IMR-90 (cell line): Measurements from ENCODE around the gene BST1. TPM values are rescaled to one million over a fixed set of nuclear protein-coding genes. Genes with fewer than 3 reads are reported as not detected.

ENCODE experiments used
- ATAC-seq: fragments of 200-7000 bp; cut with Tn5 transposase; 2 replicates; pipeline ENCODE4 v1.9.1; 2020; ENCODE audit warnings: low read depth, mild to moderate bottlenecking, moderate library complexity
- BruUV-seq: library from RNA; stranded (reverse); fragments of 400-500 nt; replicated peaks from 2 replicates; lab custom pipeline; 2021; lab: Mats Ljungman, UMichigan
- CTCF ChIA-PET: fragments of 300-600 bp; formaldehyde crosslinking; extraction: SDS; loops from one replicate; lab custom pipeline; 2021; ENCODE audit warnings: antibody characterized with exemption; lab: Yijun Ruan, JAX
- POLR2A ChIA-PET: fragments of 300-600 bp; sonication (Branson Sonifier 250); formaldehyde crosslinking; loops from one replicate; lab custom pipeline; 2022; ENCODE audit warnings: antibody characterized with exemption; ENCODE audit not compliant: unreplicated experiment; lab: Charles Lee
- DNase-seq: peaks from one replicate; pipeline ENCODE4 v3.0.0; 2013
- H2AFZ ChIP-seq: replicated peaks from 2 replicates; pipeline ENCODE3; 2013; ENCODE audit warnings: low read length, mild to moderate bottlenecking; ENCODE audit not compliant: poor library complexity
- H2AK5ac ChIP-seq: 2 replicates; pipeline ENCODE4 v1.6.1; 2013; ENCODE audit warnings: low read depth, low read length, inconsistent platforms
- H2AK9ac ChIP-seq: replicated peaks from 2 replicates; pipeline ENCODE3; 2013; ENCODE audit warnings: mild to moderate bottlenecking, low read depth, low read length, moderate library complexity; ENCODE audit not compliant: poor library complexity
- H2BK120ac ChIP-seq: 2 replicates; pipeline ENCODE4 v1.6.1; 2013; ENCODE audit warnings: low read depth, low read length, inconsistent platforms
- H2BK15ac ChIP-seq: 3 replicates; pipeline ENCODE4 v1.6.1; 2013; ENCODE audit warnings: low read depth, low read length, inconsistent platforms
- H2BK20ac ChIP-seq: 2 replicates; pipeline ENCODE4 v1.6.1; 2013; ENCODE audit warnings: low read depth, mild to moderate bottlenecking, inconsistent platforms, low read length, moderate library complexity
- H2BK5ac ChIP-seq: 2 replicates; pipeline ENCODE4 v1.6.1; 2013; ENCODE audit warnings: mild to moderate bottlenecking, low read depth, low read length, inconsistent platforms; ENCODE audit not compliant: poor library complexity, severe bottlenecking
- H3K14ac ChIP-seq: replicated peaks from 2 replicates; pipeline ENCODE4 v1.6.1; 2013; ENCODE audit warnings: low read depth, low read length, inconsistent platforms
- H3K18ac ChIP-seq: 2 replicates; pipeline ENCODE4 v1.6.1; 2013; ENCODE audit warnings: low read depth, low read length, control low read depth
- H3K23ac ChIP-seq: 2 replicates; pipeline ENCODE4 v1.6.1; 2013; ENCODE audit warnings: low read depth, low read length, inconsistent platforms
- H3K27ac ChIP-seq: 2 replicates; pipeline ENCODE4 v1.5.1; 2013; ENCODE audit warnings: mild to moderate bottlenecking, control low read depth, low read length; ENCODE audit not compliant: insufficient read depth
- H3K27me3 ChIP-seq: 2 replicates; pipeline ENCODE4 v1.6.1; 2013; ENCODE audit warnings: low read length; ENCODE audit not compliant: control insufficient read depth, insufficient read depth
- H3K36me3 ChIP-seq: 2 replicates; pipeline ENCODE4 v1.6.1; 2013; ENCODE audit warnings: low read length, mixed read lengths; ENCODE audit not compliant: control insufficient read depth, insufficient read depth
- H3K4ac ChIP-seq: 2 replicates; pipeline ENCODE4 v1.6.1; 2013; ENCODE audit warnings: low read depth, low read length, inconsistent platforms
- H3K4me1 ChIP-seq: 2 replicates; pipeline ENCODE4 v1.6.1; 2013; ENCODE audit warnings: low read length, mixed read lengths; ENCODE audit not compliant: control insufficient read depth, insufficient read depth
- H3K4me2 ChIP-seq: 2 replicates; pipeline ENCODE4 v1.6.1; 2013; ENCODE audit warnings: low read depth, mild to moderate bottlenecking, control low read depth, low read length, moderate library complexity
- H3K4me3 ChIP-seq: 2 replicates; pipeline ENCODE4 v1.5.1; 2013; ENCODE audit warnings: low read depth, mild to moderate bottlenecking, control low read depth, low read length, moderate library complexity; ENCODE audit not compliant: insufficient read depth
- H3K56ac ChIP-seq: 2 replicates; pipeline ENCODE4 v1.6.1; 2013; ENCODE audit warnings: low read length, inconsistent platforms; ENCODE audit not compliant: insufficient read depth; ENCODE audit errors: extremely low read depth
- H3K79me1 ChIP-seq, 2 experiments: 2 replicates each; pipeline ENCODE4 v1.6.1; 2013; ENCODE audit warnings: low read length in 2 of 2, inconsistent platforms in 1 of 2, low read depth in 1 of 2
- H3K9ac ChIP-seq: 2 replicates; pipeline ENCODE4 v1.6.1; 2013; ENCODE audit warnings: low read depth, low read length, control low read depth
- H3K9me1 ChIP-seq: 2 replicates; pipeline ENCODE4 v1.6.1; 2013; ENCODE audit warnings: low read length, inconsistent platforms; ENCODE audit not compliant: insufficient read depth
- H3K9me3 ChIP-seq: 2 replicates; pipeline ENCODE4 v1.6.1; 2013; ENCODE audit warnings: low read length; ENCODE audit not compliant: control insufficient read depth, insufficient read depth
- H4K20me1 ChIP-seq: 2 replicates; pipeline ENCODE4 v1.6.1; 2013; ENCODE audit warnings: low read length, inconsistent platforms; ENCODE audit not compliant: insufficient read depth
- H4K5ac ChIP-seq: 2 replicates; pipeline ENCODE4 v1.6.1; 2013; ENCODE audit warnings: mild to moderate bottlenecking, low read depth, low read length, control low read depth
- H4K8ac ChIP-seq, 2 experiments: 2 replicates each; pipeline ENCODE4 v1.6.1; 2013; ENCODE audit warnings: low read depth in 2 of 2, low read length in 2 of 2, control low read depth in 1 of 2, inconsistent platforms in 1 of 2
- H4K91ac ChIP-seq: 2 replicates; pipeline ENCODE4 v1.6.1; 2013; ENCODE audit warnings: low read depth, low read length, inconsistent platforms; ENCODE audit not compliant: insufficient read depth
- CHD1 ChIP-seq: IDR thresholded peaks from 2 replicates; pipeline ENCODE4 v1.6.1; 2012; ENCODE audit warnings: low read depth, low read length, improper control_type of control experiment
- WGBS, 2 experiments: methylation state at CpG; one replicate each; pipeline versions ENCODE4 v1.1.5 to v1.1.7; 2013; ENCODE audit warnings: missing lambda C conversion rate in 2 of 2; ENCODE audit not compliant: insufficient read length in 1 of 2; ENCODE audit errors: extremely low coverage in 2 of 2; 5-methylcytosine and 5-hydroxymethylcytosine counted together
- dilution Hi-C: fragments of 300-500 bp; cut with HindIII; formaldehyde crosslinking; loops from one replicate; pipeline ENCODE4 v1.14.3; 2018; ENCODE audit warnings: low sequenced_read_pairs; ENCODE audit not compliant: unreplicated experiment
- in situ Hi-C: fragments of 300-500 bp; cut with MboI; formaldehyde crosslinking; loops from 3 replicates; pipeline ENCODE4 v1.14.3; 2019; ENCODE audit warnings: low sequenced_read_pairs, inconsistent platforms, mixed read lengths
- intact Hi-C: fragments of 100-400 bp; cut with micrococcal nuclease; formaldehyde crosslinking; loops from 2 replicates; pipeline ENCODE4 v1.10.0; 2022
- polyA plus RNA-seq, 3 experiments: library from polyadenylated mRNA; depleted of rRNA; stranded (reverse); fragments of >200 nt; gene quantifications; 2 replicates each; pipeline ENCODE4 v1.2.3, GENCODE V29; 2012; ENCODE audit warnings: low replicate concordance in 1 of 3
- total RNA-seq: library from RNA; depleted of rRNA; stranded (reverse); fragments of >200 nt; gene quantifications from 2 replicates; pipeline ENCODE4 v1.2.3, GENCODE V29; 2012
- TF ChIP-seq, protein P1 (sequence below): fragments of 150-350 bp; IDR thresholded peaks from 2 replicates; pipeline ENCODE4 v1.6.1; 2017; ENCODE audit warnings: mild to moderate bottlenecking, antibody characterized with exemption, low read length, low read depth

BST1 gene
- total and polyA plus RNA-seq, 2 of the 4 experiments (the other 2 are of a cell fraction) = 6.6 to 11.1 TPM

DNA sequence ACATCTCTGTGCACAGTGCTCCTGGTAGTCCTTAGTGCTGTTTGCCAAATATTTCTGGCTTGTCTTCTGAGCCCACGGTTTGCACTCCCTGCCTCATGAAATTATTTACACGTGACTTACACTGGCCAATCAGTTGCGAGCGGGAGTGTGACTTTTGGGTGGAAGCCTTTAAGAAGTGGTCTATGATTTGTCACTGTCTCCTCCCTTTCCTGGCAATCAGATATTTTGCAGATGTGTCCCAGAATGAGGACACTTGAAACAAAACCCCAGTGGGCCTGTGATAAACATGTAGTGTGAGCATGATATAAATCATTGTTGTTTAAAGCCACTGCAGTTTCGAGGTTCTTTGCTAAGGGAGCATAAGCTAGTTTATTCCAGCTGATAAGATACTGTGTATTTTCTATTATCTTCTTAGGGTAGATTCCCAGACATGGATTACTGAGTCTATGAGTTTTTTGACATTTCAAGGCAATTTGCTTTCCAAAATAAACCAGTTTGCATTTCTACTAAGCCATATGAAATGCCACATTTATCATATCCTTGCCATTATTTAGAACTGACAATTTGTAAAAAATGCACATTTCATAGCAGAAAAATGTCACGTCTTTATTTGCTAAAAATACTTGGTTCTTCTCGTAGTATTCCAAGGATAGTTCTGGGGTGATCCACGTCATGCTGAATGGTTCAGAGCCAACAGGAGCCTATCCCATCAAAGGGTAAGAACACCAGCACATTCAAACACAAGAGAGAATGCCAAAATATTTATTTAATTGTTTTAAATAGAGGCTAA lies 12.0 kb downstream of the BST1 start:
- in situ Hi-C loops = no loop called here
- Histone ChIP-seq H3K4me3 (no peak overlapping the region), H2BK5ac (no peak overlapping the region), H2AFZ (no peak overlapping the region), H3K27me3 (no peaks in the 10 kb centered on the region), H3K9me3 (no peaks in the 10 kb centered on the region), H4K5ac (no peak overlapping the region), H2BK20ac (no peak overlapping the region), H3K4me1 (peaks cover 18% of the 10 kb centered on the region), H3K4me2 (no peak overlapping the region), H3K27ac (no peak overlapping the region), H2BK120ac (0 out of 2 replicates have a peak overlapping the region, but pooled peaks have one; percentile 16), H2BK15ac (no peak overlapping the region), H4K8ac (0 out of 4 replicates have a peak overlapping the region, but pooled peaks of 1 of the 2 experiments have one; percentile 1), H3K9ac (no peak overlapping the region), H4K20me1 (no peaks in the 10 kb centered on the region), H4K91ac (no peak overlapping the region; the same call in 1 of the 2 replicates), H3K9me1 (peaks cover 10% of the 10 kb centered on the region), H3K14ac (no peak overlapping the region), H2AK9ac (no peak overlapping the region), H3K79me1 (0 out of 4 replicates have a peak, but pooled peaks cover 0 to 4% of the 10 kb centered on the region in 2 experiments), H3K18ac (no peak overlapping the region), H3K56ac (no peak overlapping the region), H3K4ac (peak overlapping the region; percentile 15; the same call in 1 of the 2 replicates), H3K23ac (no peak overlapping the region), H3K36me3 (no peaks in the 10 kb centered on the region; the same call in 1 of the 2 replicates), H2AK5ac (0 out of 2 replicates have a peak overlapping the region, but pooled peaks have one; percentile 31)
- ATAC-seq (peak; percentile 16; the same call in 1 of the 2 replicates), DNase-seq (peak; percentile 42)
- no CpG with 5 or more reads among the region's 8 CpGs for WGBS, 2 experiments
- CTCF ChIA-PET = interaction anchor here (0.6 kb wide), 1 partner anchor 147 kb away, joined by 3 read pairs; no protein-coding TSS in a partner anchor
- no peak for TF ChIP-seq CHD1
- TF ChIP-seq, protein P1, sequence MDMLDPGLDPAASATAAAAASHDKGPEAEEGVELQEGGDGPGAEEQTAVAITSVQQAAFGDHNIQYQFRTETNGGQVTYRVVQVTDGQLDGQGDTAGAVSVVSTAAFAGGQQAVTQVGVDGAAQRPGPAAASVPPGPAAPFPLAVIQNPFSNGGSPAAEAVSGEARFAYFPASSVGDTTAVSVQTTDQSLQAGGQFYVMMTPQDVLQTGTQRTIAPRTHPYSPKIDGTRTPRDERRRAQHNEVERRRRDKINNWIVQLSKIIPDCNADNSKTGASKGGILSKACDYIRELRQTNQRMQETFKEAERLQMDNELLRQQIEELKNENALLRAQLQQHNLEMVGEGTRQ = peak; percentile 59
- BruUV-seq = no TSS peak
- dilution Hi-C loops = no loop called here
- intact Hi-C loops = no loop called here
- POLR2A ChIA-PET = no interaction called here
